GM19438 (cell line): Measurements from ENCODE around the gene UBE2V1.
"Not testable (repeated sequence)": the region's sequence is repeated elsewhere in the genome, so short reads cannot be mapped to it uniquely, and the experiment has no call there.

Experiments used
- ATAC-seq: cut with Tn5 transposase; IDR thresholded peaks from one replicate; pipeline ENCODE4 v1.9.1; 2021; ENCODE audit warnings: low read depth; ENCODE audit not compliant: unreplicated experiment

Gene UBE2V1

DNA sequence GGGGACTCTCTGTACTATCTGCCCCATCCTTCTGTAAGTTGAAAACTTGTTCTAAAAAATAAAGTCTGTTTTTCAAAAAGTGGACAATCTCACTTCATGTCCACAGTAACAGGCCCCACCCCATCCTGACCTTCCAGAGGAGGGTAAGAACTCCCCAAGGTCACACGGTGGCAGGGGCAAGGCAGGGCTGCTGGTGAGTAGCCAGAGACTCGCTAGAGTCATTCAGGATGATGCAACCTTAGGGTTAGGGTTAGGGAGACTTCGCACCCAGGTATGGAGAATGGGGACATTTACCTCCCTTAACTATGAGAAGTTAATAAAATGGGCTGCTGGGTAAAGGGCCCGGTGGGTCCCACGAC is 25.1 kb upstream of the UBE2V1 start:
- no peak for ATAC-seq

GRCh38 chr20:50137702-50138101 is 24.8 kb upstream of the UBE2V1 start:
- ATAC-seq, result not testable (repeated sequence)

GRCh38 chr20:50136822-50137599 is 24.1 kb upstream of the UBE2V1 start:
- ATAC-seq, result no peak

DNA sequence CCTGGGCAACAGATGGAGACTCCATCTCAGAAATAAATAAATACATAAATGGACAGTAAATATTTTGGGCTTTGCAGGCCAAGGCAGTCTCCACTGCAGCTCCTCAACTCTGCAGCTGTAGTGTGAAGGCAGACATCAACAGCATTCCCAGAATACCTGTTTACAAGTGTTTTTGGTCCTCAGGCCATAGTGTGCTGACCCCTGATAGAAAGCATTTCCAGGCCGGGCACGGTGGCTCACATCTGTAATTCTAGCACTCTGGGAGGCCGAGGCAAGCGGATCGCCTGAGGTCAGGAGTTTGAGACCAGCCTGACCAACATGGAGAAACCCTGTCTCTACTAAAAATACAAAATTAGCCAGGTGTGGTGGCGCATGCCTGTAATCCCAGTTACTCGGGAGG is 22.2 kb upstream of the UBE2V1 start:
- ATAC-seq, result not testable (repeated sequence)

GRCh38 chr20:50133474-50134217 is 20.7 kb upstream of the UBE2V1 start:
- ATAC-seq, result no peak

- no peak for ATAC-seq
These were observed 20.1 kb upstream of the UBE2V1 start for GRCh38 chr20:50133041-50133440.

DNA sequence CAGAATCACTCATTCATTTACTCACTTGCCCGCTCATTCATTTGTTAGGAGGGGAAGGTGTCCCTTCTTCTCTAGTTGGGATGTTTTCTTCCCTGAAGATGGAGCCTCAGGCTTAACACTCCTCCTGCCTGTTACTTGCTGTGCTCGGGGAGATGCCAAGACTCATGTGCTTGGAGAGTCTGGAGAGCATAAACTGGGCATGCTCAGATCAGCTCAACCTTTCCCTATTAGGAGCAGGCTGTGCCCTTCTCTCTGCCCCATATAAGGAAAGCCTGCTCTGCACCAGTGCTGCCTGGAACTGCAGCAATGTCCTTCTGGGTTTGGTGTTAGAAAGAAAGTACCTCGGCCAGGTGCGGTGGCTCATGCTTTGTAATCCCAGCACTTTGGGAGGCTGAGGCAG is 18.0 kb upstream of the UBE2V1 start:
- no peak for ATAC-seq

GRCh38 chr20:50130356-50130723 is 17.4 kb upstream of the UBE2V1 start:
- no peak for ATAC-seq

- no peak for ATAC-seq
These were observed 16.9 kb upstream of the UBE2V1 start for GRCh38 chr20:50129662-50130355.

- ATAC-seq, result no peak
These were observed 15.6 kb upstream of the UBE2V1 start for GRCh38 chr20:50128520-50128905.

DNA sequence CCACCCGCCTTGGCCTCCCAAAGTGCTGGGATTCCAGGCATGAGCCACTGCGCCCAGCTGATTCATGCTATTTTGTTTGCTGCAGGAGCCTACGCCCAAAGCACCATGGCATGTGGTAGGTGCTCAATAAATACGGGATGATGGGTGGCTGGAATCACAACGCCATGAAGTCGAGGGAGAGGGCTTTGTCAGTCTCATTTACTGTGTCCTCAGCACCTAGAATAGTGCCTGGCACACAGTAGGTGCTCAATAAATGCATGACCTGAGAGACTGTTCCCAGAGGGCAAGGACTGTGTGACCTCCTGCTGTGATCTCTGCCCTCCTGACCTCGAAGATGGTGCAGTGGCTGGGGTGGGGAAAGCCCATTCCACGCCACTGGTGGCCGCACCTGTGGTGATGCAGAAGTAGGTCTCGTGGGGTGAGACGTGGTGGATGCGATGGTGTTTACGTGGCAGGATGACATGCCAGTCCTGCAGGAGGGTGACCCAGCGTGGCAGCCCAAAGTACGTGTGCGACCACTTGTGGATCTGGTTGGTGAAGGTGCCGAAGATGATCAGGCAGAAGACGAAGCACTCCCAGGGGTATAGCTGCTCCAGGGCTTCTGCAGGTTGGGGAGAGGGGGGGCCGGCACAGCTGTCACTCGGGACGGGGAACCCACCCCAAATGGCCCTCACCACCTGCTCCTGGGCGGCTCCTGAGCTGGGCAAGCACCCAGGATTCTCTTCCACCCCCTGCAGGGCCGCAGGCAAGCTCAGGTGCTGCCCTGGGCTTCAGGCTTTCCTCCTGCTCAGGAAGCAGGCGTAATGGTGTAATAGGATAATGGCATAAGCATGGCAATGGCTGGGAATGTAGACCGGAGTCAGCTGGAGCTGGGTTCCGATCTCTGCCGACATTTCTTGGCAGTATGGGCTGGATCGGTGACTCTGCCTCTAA is 14.9 kb upstream of the UBE2V1 start:
- ATAC-seq, result no peak

GRCh38 chr20:50126662-50127061 is 13.7 kb upstream of the UBE2V1 start:
- no peak for ATAC-seq

GRCh38 chr20:50125279-50125678 is 12.3 kb upstream of the UBE2V1 start:
- no peak for ATAC-seq

DNA sequence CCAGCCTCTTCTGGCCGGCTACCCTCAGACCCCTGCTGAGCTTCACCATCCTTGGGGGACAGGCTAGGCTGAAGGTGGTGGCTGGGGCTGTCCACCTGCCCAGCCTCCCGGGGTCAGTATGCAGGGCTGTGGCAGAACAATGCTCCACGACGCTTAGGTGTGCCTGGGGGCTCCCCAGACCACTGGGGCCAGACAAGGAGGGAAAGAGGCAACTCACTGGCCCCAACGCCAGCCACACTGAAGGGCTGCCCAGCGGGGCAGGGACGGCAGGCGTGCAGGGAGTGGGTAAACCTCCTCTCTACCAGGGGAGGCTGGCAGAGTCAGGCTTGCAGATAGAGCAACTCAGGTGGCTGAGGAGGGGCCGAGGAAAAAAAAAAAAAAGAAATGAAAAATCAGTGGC is 11.5 kb upstream of the UBE2V1 start:
- ATAC-seq, result no peak

DNA sequence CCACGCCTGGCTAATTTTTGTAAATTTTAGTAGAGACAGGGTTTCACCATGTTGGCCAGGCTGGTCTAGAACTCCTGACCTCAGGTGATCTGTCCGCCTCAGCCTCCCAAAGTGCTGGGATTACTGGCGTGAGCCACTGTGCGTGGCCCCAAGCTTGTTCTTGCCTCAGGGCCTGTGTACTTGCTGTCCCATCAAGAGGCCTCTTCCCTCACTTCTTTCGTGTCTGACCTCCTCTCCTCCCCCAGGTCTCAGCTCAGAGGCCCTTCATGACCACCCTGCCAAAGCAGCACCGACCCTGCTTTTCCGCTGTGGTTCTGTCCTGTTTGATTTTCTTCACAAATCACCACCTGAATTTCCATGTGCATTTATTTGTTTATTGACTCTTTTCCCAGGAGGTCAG is 10.5 kb upstream of the UBE2V1 start:
- no peak for ATAC-seq

- no peak for ATAC-seq
These were observed 9.8 kb upstream of the UBE2V1 start for GRCh38 chr20:50122763-50123162.

DNA sequence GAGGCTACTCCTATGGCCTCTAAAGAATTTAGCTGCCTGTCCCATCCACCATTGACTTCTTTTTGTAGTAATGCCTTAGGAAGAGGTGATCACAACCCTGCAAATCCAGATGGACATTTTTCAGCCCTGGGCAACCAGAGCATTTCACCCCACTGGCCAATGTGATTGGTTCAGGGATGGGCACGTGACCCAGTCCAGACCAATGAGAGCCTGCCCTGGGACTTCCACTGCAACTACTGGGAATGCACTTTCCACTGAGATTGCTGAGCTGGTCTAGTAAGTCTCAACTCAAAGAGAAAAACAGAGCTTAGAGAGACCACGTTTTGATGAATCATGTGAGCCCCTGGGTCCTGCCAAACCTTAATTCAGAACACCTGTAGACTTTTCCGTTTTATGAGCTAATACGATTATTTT is 8.9 kb upstream of the UBE2V1 start:
- no peak for ATAC-seq

DNA sequence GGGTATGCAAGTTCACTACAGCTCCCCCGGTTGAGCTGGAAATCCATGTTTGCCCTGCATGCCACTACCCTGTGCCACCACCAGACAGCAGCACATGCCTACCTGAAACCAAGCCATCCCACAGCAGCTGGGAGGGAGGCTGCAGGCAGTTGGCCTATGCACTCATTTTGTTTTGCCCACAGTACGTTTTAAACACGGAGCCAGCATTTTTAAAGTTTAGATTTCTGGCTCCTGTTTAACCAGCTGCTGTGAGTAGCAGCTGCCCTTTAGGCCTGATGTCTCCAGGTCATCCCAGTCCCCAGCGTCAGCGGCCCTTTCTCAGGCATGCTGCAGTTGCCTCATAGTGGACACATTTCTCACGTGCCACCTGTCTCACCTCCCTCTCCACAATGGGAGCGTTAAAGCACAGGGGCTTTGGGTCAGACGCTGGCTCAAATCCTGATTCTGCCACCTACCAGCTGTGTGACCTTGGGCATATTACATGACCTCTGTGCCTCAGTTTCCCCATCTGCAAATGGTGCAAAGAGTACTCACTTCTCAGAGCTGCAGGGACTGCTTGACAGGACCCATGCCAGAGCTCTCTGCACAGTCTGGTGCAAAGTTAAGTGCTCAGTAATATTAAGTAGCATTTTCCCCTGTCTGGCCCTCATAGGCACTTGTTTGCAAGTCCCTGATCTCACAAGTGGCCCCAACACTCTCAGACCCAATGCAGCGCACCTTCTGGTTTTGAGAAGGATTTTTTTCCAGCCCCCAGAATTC is 8.2 kb upstream of the UBE2V1 start:
- ATAC-seq, result no peak

- no peak for ATAC-seq
These were observed 5.3 kb upstream of the UBE2V1 start for GRCh38 chr20:50118203-50118602.
